GM23338 (cell line): ENCODE results near the gene PDP2.

Source experiments
- CREB1 ChIP-seq: fragments of 250-450 bp; sonication (Bioruptor Pico); IDR thresholded peaks from 2 replicates; pipeline ENCODE4 v1.5.0; 2020; ENCODE audit warnings: low read depth, mild to moderate bottlenecking, moderate library complexity
- CTCF ChIP-seq, 2 experiments: fragments of 200-600 bp in 1 of 2; sonication (generic) in 1 of 2; conservative IDR thresholded peaks; 2 replicates each; pipeline versions ENCODE4 v1.5.1 to v1.6.1; 2016 to 2017; ENCODE audit warnings: antibody characterized with exemption in 2 of 2, low read depth in 2 of 2, mild to moderate bottlenecking in 2 of 2, moderate library complexity in 1 of 2
- ETS1 ChIP-seq: IDR thresholded peaks from 2 replicates; pipeline ENCODE4 v1.6.1; 2016; ENCODE audit warnings: antibody characterized with exemption
- EZH2 ChIP-seq: fragments of 200-600 bp; sonication (generic); IDR thresholded peaks from one replicate; pipeline ENCODE4 v1.8.0; 2017; ENCODE audit warnings: antibody characterized with exemption, mild to moderate bottlenecking, low read depth; ENCODE audit not compliant: unreplicated experiment
- JUNB ChIP-seq: IDR thresholded peaks from one replicate; pipeline ENCODE4 v1.6.1; 2016; ENCODE audit warnings: antibody characterized with exemption; ENCODE audit not compliant: unreplicated experiment
- POLR2AphosphoS5 ChIP-seq: IDR thresholded peaks from 2 replicates; pipeline ENCODE4 v1.6.1; 2016; ENCODE audit warnings: antibody characterized with exemption, low read depth
- REST ChIP-seq: IDR thresholded peaks from one replicate; pipeline ENCODE4 v1.6.1; 2018; ENCODE audit warnings: antibody characterized with exemption; ENCODE audit not compliant: unreplicated experiment
- STAT1 ChIP-seq: IDR thresholded peaks from one replicate; pipeline ENCODE4 v1.6.1; 2016; ENCODE audit warnings: antibody characterized with exemption; ENCODE audit not compliant: unreplicated experiment

- TF ChIP-seq CTCF (conservative IDR thresholded peaks at IDR 0.05; ENCODE audit: low read depth in 2 of 2): no peak
- TF ChIP-seq EZH2: no peak
- no peak for TF ChIP-seq JUNB
- TF ChIP-seq STAT1: no peak
- no peak for TF ChIP-seq ETS1
- TF ChIP-seq POLR2AphosphoS5: no peak
- no peak for TF ChIP-seq REST
- no peak for TF ChIP-seq CREB1 (CRISPR knock-in tag)
These were observed 23.5 kb downstream of the PDP2 start for GRCh38 chr16:66903544-66904427.
